ENCODE results near the gene TBC1D13. TPM values are rescaled to one million over a fixed set of nuclear protein-coding genes. Genes with fewer than 3 reads are reported as not detected.

TBC1D13 gene
- total and polyA plus RNA-seq, 9 donors: 12.0 to 59.4 (median 38.1) TPM

Other genes starting within 250 kb of the TBC1D13 start
- 227 TPM for gene SPTAN1, start 234.7 kb upstream of the TBC1D13 start, total RNA-seq
- gene SPTAN1, start 234.7 kb upstream of the TBC1D13 start, polyA plus RNA-seq (ENCODE audit: insufficient read depth in 1 of 8, insufficient read length in 8 of 8, low replicate concordance in 1 of 8): 100 to 1,000 TPM; 244 to 384 (median 305) TPM
- gene DYNC2I2, start 130.4 kb upstream of the TBC1D13 start, total RNA-seq: 40.8 TPM
- gene DYNC2I2, start 130.4 kb upstream of the TBC1D13 start, polyA plus RNA-seq (ENCODE audit: insufficient read depth in 1 of 8, insufficient read length in 8 of 8, low replicate concordance in 1 of 8): 10 to 100 TPM; 43.3 to 60.5 (median 50.8) TPM
- 385 TPM for gene SET, start 98.0 kb upstream of the TBC1D13 start, total RNA-seq
- 100 to 1,000 TPM; 288 to 388 (median 333) TPM for gene SET, start 98.0 kb upstream of the TBC1D13 start, polyA plus RNA-seq (ENCODE audit: insufficient read depth in 1 of 8, insufficient read length in 8 of 8, low replicate concordance in 1 of 8)
- 2.9 TPM for gene PKN3, start 84.8 kb upstream of the TBC1D13 start, total RNA-seq
- 10 to 100 TPM in 1 of 8 donors, 1 to 10 TPM in 7; 7.1 to 11.0 (median 8.6) TPM for gene PKN3, start 84.8 kb upstream of the TBC1D13 start, polyA plus RNA-seq (ENCODE audit: insufficient read depth in 1 of 8, insufficient read length in 8 of 8, low replicate concordance in 1 of 8)
- 5.7 TPM for gene ZDHHC12, start 63.1 kb upstream of the TBC1D13 start, total RNA-seq
- 10 to 100 TPM in 1 of 8 donors, 1 to 10 TPM in 7; 5.9 to 10.7 (median 6.8) TPM for gene ZDHHC12, start 63.1 kb upstream of the TBC1D13 start, polyA plus RNA-seq (ENCODE audit: insufficient read depth in 1 of 8, insufficient read length in 8 of 8, low replicate concordance in 1 of 8)
- 14.2 TPM for gene ZER1, start 15.3 kb upstream of the TBC1D13 start, total RNA-seq
- gene ZER1, start 15.3 kb upstream of the TBC1D13 start, polyA plus RNA-seq (ENCODE audit: insufficient read depth in 1 of 8, insufficient read length in 8 of 8, low replicate concordance in 1 of 8): 10 to 100 TPM; 27.8 to 42.6 (median 34.2) TPM
- 27.8 TPM for gene ENDOG, start 31.2 kb downstream of the TBC1D13 start, total RNA-seq
- gene ENDOG, start 31.2 kb downstream of the TBC1D13 start, polyA plus RNA-seq (ENCODE audit: insufficient read depth in 1 of 8, insufficient read length in 8 of 8, low replicate concordance in 1 of 8): 10 to 100 TPM; 16.7 to 26.4 (median 21.3) TPM
- gene SPOUT1, start 42.5 kb downstream of the TBC1D13 start, total RNA-seq: 18.5 TPM
- 10 to 100 TPM; 21.0 to 33.2 (median 26.6) TPM for gene SPOUT1, start 42.5 kb downstream of the TBC1D13 start, polyA plus RNA-seq (ENCODE audit: insufficient read depth in 1 of 8, insufficient read length in 8 of 8, low replicate concordance in 1 of 8)
- 4.7 TPM for gene KYAT1, start 94.7 kb downstream of the TBC1D13 start, total RNA-seq
- gene KYAT1, start 94.7 kb downstream of the TBC1D13 start, polyA plus RNA-seq (ENCODE audit: insufficient read depth in 1 of 8, insufficient read length in 8 of 8, low replicate concordance in 1 of 8): 1 to 10 TPM; 4.2 to 8.8 (median 5.8) TPM
- 10.6 TPM for gene LRRC8A, start 94.9 kb downstream of the TBC1D13 start, total RNA-seq
- gene LRRC8A, start 94.9 kb downstream of the TBC1D13 start, polyA plus RNA-seq (ENCODE audit: insufficient read depth in 1 of 8, insufficient read length in 8 of 8, low replicate concordance in 1 of 8): 10 to 100 TPM; 15.7 to 29.1 (median 21.7) TPM
- 23.9 TPM for gene PHYHD1, start 133.7 kb downstream of the TBC1D13 start, total RNA-seq
- 10 to 100 TPM; 30.6 to 47.6 (median 39.0) TPM for gene PHYHD1, start 133.7 kb downstream of the TBC1D13 start, polyA plus RNA-seq (ENCODE audit: insufficient read depth in 1 of 8, insufficient read length in 8 of 8, low replicate concordance in 1 of 8)
- gene DOLK, start 160.3 kb downstream of the TBC1D13 start, total RNA-seq: 8.0 TPM
- 10 to 100 TPM in 2 of 8 donors, 1 to 10 TPM in 6; 7.9 to 11.6 (median 9.3) TPM for gene DOLK, start 160.3 kb downstream of the TBC1D13 start, polyA plus RNA-seq (ENCODE audit: insufficient read depth in 1 of 8, insufficient read length in 8 of 8, low replicate concordance in 1 of 8)
- 21.7 TPM for gene NUP188, start 160.4 kb downstream of the TBC1D13 start, total RNA-seq
- gene NUP188, start 160.4 kb downstream of the TBC1D13 start, polyA plus RNA-seq (ENCODE audit: insufficient read depth in 1 of 8, insufficient read length in 8 of 8, low replicate concordance in 1 of 8): 10 to 100 TPM; 28.0 to 41.5 (median 34.3) TPM
- gene SH3GLB2, start 241.1 kb downstream of the TBC1D13 start, total RNA-seq: 59.4 TPM
- 10 to 100 TPM; 45.4 to 80.6 (median 65.8) TPM for gene SH3GLB2, start 241.1 kb downstream of the TBC1D13 start, polyA plus RNA-seq (ENCODE audit: insufficient read depth in 1 of 8, insufficient read length in 8 of 8, low replicate concordance in 1 of 8)
- 14.7 TPM for gene MIGA2, start 249.4 kb downstream of the TBC1D13 start, total RNA-seq
- 10 to 100 TPM; 12.4 to 18.2 (median 15.5) TPM for gene MIGA2, start 249.4 kb downstream of the TBC1D13 start, polyA plus RNA-seq (ENCODE audit: insufficient read depth in 1 of 8, insufficient read length in 8 of 8, low replicate concordance in 1 of 8)

Data from muscle of leg (tissue), 9 donors.